ENCODE results near the gene MEIKIN.
"Not testable (repeated sequence)": the region's sequence is repeated elsewhere in the genome, so short reads cannot be mapped to it uniquely, and the experiment has no call there.

The MEIKIN gene

GRCh38 chr5:131906668-131907067, 38.8 kb downstream of the MEIKIN start:
- no peak for DNase-seq (ENCODE audit: low spot score)

- DNase-seq (ENCODE audit: low spot score): not testable (repeated sequence)
Observed at GRCh38 chr5:131902266-131902665, 43.2 kb downstream of the MEIKIN start.

GRCh38 chr5:131899686-131900085, 45.8 kb downstream of the MEIKIN start:
- no peak for DNase-seq (ENCODE audit: low spot score)

GRCh38 chr5:131883984-131884383, 61.5 kb downstream of the MEIKIN start:
- DNase-seq (ENCODE audit: low spot score): no peak

GRCh38 chr5:131879705-131880104, 65.8 kb downstream of the MEIKIN start:
- DNase-seq (ENCODE audit: low spot score): no peak

DNA sequence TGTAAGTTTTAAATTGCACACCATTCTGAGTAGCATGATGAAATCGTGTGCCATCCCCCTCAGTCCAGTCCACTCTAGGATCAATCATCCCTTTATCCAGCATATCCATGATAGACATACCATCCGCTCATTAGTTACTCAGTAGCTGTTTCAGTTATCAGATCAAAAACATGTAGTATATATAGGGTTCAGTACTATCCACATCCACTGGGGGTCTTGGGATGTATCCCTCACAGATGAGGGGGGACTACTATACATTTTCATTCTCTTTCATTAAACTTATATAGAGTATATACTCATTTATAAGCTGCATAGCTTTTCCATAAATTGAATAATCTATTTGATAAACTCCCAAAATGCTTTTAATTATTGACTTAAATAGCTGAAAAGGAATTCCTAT, 67.6 kb downstream of the MEIKIN start:
- DNase-seq (ENCODE audit: low spot score): no peak

DNA sequence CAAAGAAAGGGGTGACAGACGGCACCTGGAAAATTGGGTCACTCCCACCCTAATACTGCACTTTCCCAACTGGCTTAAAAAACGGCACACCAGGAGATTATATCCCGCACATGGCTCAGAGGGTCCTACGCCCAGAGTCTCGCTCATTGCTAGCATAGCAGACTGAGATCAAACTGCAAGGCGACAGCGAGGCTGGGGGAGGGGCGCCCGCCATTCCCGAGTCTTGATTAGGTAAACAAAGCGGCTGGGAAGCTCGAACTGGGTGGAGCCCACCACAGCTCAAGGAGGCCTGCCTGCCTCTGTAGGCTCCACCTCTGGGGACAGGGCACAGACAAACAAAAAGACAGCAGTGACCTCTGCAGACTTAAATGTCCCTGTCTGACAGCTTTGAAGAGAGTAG, 74.2 kb downstream of the MEIKIN start:
- not testable (repeated sequence) for DNase-seq (ENCODE audit: low spot score)

DNA sequence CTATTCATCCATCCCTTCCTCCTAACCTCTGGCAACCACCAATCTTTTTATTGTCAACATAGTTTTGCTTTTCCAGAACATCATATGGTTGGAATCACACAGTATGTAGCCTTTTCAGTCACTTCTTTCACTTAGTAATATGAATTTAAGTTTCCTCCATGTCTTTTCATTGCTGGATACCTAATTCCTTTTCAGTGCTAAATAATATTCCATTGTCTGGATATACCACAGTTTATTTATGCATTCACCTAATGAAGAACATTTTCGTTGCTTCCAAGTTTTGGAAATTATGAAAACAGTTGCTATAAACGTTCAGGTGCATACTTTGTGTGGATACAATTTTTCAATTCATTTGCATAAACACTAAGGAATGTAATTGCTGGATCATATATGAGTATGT, 77.9 kb downstream of the MEIKIN start:
- DNase-seq (ENCODE audit: low spot score): no peak

DNA sequence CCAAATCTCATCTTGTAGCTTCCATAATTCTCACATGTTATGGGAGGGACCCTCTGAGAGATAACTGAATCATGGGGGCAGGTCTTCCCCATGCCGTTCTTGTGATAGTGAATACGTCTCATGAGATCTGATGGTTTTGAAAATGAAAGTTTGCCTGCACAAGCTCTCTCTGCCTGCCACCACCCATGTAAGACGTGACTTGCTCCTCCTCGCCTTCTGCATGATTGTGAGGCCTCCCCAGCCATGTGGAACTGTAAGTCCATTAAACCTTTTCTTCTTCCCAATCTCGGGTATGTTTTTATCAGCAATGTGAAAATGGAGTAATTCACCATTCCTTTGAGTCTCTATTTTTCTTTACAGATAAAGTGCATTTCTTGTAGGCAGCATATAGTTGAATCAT, 81.8 kb downstream of the MEIKIN start:
- no peak for DNase-seq (ENCODE audit: low spot score)

DNA sequence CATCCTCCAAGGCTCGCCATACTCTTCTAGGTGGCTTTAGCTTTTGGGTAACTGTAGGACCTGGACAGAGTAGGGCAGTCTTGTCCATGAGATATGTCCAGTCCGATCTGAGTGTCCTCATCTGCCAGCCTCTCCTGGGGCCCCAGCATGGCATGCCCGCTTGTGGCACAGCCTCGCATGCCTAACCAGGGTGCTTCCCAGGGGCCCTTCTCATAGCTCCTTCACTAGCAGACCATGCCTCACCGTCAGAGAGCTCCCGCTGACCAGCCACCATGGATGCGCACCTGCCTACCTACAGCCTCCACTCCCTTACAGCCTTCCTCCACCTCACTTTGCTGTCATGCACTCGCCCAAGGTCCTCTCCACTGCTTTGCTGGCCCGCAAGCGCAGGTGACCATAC, 88.1 kb downstream of the MEIKIN start:
- DNase-seq (ENCODE audit: low spot score): no peak

DNA sequence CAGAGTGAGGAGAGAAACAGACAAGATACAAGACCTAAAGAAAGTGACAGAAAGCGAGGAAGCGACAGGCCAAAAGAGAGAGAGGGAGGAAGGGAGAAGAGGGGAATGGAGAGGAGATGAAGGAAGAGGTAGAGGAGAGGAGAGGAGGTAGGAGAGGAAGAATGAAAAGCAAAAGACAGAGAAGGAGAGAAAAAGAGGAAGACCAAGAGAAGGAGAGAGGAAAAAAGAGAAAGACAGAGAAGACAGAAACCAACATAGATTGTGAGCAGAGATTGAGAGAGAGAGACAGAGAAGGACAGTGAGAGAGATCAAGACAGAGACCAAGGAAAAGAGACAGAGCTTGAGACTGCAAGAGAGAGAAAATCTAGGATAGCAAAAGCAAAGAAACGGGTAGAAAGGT, 90.0 kb downstream of the MEIKIN start:
- no peak for DNase-seq (ENCODE audit: low spot score)

GRCh38 chr5:131854134-131854533, 91.3 kb downstream of the MEIKIN start:
- no peak for DNase-seq (ENCODE audit: low spot score)

- DNase-seq (ENCODE audit: low spot score): no peak
Observed at GRCh38 chr5:131848662-131849061, 96.8 kb downstream of the MEIKIN start.

- DNase-seq (ENCODE audit: low spot score): no peak
Observed at GRCh38 chr5:131846536-131846935, 98.9 kb downstream of the MEIKIN start.

- no peak for DNase-seq (ENCODE audit: low spot score)
Observed at GRCh38 chr5:131845828-131846227, 99.6 kb downstream of the MEIKIN start.

- not testable (repeated sequence) for DNase-seq (ENCODE audit: low spot score)
Observed at GRCh38 chr5:131842971-131843370, 102.5 kb downstream of the MEIKIN start.

DNA sequence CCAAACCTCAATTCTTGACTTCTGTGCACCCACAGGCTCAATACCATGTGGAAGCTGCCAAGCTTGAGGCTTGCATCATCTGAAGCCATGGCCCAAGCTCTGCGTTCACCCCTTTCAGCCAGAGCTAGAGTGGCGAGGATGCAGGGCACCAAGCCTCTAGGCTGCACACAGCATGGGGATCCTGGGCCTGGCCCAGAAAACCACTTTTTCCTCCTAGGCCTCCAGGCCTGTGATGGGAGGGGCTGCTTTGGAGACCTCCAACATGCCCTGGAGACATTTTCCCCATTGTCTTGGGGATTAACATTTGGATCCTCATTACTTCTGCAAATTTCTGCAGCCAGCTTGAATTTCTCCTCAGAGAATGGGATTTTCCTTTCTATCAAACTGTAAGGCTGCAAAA, 112.8 kb downstream of the MEIKIN start:
- DNase-seq (ENCODE audit: low spot score): not testable (repeated sequence)

DNA sequence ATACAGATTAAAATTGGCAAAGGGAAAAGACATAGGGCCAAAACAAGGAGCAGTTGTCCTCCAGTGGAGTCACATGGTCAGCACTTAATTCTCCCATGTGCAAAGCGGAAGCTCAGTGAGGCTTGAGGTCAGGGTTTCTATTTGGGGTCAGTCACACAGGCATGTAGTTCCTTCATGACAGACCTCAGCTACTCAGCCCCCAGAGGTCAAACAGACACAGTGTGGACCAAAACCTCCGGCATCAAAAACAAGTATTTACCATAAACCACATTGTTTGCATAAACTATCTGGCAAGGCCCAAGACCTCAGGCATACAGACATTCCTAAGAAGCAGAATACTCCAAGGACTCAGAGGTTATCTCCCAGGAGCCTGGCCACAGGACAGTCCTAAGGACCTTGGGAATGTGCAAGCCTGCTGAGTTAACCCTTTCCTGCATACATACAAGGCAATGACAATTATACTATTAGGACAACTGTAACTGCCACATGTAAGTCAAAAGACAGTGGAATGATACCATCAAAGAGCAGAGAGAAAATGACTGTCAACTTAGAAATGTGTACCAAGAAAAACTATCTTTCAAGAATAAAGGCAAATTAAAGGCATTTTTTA, 120.0 kb downstream of the MEIKIN start:
- no peak for DNase-seq (ENCODE audit: low spot score)

DNA sequence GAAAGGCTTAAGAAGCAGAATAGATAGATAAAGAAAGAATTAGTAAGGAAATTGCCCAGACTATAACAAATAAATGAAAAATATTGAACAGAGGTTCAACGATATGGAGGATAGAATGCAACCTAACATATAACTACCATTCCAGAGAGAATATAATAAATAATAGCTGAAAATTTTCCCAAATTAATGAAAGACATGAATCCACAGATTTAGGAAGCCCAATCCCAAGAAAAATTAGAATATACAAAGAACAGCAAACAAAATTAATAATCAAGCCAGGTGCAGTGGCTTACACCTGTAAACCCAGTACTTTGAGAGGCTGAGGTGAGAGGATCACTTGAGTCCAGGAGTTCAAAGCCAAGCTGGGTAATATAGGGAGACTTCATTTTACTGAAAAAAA, 120.8 kb downstream of the MEIKIN start:
- no peak for DNase-seq (ENCODE audit: low spot score)

DNA sequence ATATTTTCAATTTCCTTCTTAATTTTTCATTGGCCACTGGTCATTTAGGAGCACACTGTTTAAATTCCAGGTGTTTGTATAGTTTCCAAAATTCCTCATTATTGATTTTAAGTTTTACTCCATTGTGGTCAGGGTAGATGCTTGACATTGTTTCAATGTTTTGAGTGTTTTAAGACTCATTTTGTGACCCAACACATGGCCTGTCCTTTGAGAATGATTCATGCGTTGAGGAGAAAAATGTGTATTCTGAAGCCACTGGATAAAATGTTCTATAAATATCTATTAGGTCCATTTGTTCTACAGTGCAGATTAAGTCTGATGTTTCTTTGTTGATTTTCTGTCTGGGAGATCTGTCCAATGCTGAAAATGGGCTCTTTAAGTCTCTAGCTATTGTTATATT, 124.2 kb downstream of the MEIKIN start:
- DNase-seq (ENCODE audit: low spot score): no peak

DNA sequence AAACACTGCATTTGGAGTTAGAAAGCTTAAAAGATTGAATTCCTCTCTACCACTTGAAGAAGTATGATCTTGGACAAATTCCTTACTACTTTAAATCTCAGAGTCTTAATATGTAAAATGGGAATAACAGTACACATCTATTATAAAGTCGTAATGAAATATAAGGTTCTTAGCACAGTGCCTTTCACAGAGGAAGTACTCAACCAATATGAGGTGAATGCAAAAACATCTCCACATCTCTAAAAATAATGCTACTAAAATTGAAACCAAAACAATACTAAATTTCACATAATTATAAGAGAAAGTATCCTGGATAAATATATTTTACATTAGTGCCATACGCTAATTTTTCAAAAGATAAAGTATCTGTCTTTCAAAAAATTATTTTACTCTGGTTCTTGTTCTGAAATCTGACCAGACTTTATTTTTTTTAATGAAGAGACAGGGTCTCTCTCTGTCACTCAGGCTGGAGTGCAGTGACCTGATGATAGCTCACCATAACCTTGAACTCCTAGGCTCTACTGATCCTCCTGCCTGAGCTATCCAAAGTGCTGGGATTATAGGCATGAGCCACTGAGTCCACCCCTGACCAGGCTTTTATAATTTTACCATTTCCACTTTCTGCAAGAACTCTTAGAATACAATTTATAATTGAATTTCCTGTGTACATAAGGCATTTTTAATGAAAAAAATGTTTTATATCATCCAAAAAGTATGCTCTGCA, 127.3 kb downstream of the MEIKIN start:
- DNase-seq (ENCODE audit: low spot score): no peak

DNA sequence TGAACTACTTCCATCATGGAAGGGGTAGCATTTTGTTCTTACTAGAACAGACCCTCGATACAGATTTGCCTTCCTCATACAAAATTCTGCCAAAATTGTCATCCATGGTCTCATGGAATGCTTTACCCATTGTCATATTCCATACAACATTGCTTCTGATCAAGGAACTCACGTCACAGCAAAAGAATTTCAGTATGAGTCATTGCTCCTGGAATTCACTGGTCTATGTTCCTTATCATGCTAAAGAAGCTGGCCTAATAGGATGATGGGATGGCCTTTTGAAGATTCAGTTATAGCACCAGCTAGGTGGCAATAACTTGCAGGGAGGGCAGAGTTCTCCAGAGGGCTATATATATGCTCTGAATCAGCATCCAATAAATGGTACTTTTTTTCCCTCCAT, 130.5 kb downstream of the MEIKIN start:
- DNase-seq (ENCODE audit: low spot score): no peak

DNA sequence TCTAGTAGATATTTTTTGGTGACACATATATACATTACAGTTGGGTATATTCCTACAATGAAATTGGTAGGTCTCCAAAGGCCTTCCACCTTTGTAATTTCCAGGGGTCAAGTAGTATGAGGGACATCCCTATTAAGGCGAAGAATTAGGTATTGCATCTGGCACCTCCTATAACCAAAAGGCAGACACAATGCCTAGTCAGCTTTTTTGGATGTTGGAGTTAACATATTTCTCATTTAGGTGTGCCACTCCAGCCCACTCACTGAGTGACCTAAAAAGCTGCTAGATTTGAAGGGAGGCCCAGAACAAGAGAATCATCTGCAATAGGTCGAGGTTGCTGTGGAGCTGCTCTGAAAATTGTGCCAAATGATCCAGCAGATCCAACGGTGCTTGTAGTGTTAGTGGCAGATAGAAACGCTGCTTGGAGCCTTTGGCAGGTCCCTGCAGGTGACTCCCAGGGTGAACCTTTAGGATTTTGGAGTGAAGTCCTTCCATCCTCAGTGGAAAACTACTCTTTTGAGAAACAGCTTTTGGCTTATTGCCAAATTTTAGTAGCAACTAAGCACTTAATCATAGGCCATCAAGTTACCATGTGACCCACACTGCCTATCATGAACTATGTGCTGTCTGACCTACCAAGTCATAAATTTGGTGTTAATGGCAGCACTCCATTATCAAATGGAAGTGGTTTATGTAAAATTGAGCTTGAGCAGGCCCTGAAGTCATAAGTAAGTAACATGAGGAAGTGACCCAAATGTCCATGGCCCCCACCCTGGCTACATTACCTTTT, 132.9 kb downstream of the MEIKIN start:
- DNase-seq (ENCODE audit: low spot score): no peak
